Epithelial cell of prostate (primary cell): Measurements from ENCODE around the gene CXCL14.

ENCODE experiments used
- DNase-seq: peaks from one replicate; pipeline ENCODE4 v3.0.0-alpha.2; 2011; ENCODE audit warnings: low read depth, low spot score
- H3K27ac ChIP-seq: fragments of 450-650 bp; 2 replicates; pipeline ENCODE4 v1.5.1; 2017; ENCODE audit warnings: mild to moderate bottlenecking

Gene CXCL14

DNA sequence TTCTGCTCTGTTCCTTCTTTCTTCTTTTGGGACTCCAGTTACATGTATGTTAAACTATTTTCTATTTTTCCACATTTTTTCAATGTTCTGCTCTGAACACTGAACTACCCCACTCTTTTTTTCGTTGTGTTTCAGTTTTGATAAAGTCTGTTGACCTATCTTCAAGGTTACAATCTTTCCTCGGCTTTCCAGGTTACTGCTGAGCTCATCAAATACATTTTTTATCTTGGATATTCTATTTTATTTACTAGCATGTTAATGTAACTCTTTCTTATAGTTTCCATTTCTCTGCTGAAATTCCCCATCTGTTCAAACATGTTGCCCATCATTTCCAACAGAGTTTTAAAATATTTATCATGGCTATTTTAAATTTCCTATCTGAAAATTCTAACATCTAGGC lies 56.8 kb downstream of the CXCL14 start:
- no peak overlapping the region for H3K27ac ChIP-seq
- DNase-seq, result no peak
